ENCODE measurements around the gene HOXB8.

Gene HOXB8

DNA sequence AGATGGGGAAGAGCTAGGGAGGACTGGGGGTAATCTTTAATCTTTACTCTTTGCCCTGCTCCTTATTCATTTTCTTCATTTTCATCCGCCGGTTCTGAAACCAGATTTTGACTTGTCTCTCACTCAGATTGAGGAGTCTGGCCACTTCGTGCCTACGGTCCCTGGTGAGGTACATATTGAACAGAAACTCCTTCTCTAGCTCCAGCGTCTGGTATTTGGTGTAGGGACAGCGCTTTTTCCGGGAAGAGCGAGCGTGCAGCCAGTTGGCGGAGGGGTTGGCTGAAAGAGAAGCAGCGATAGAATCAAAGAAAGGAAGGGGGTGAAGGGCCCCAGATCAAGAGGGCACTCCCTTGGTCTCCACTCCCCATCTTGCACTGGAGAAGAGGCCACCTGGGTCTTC lies 7.8 kb upstream of the HOXB8 start:
- Mint-ChIP-seq H3K27ac (no peak overlapping the region), H3K27me3 (peaks cover 41% of the 10 kb centered on the region), H3K36me3 (no peaks in the 10 kb centered on the region), H3K4me3 (no peak overlapping the region), H3K4me1 (peaks cover 6% of the 10 kb centered on the region), H3K9me3 (no peaks in the 10 kb centered on the region)
- DNase-seq (ENCODE audit: low spot score in 2 of 2) = no peak
- ATAC-seq (ENCODE audit: low read depth) = no peak

DNA sequence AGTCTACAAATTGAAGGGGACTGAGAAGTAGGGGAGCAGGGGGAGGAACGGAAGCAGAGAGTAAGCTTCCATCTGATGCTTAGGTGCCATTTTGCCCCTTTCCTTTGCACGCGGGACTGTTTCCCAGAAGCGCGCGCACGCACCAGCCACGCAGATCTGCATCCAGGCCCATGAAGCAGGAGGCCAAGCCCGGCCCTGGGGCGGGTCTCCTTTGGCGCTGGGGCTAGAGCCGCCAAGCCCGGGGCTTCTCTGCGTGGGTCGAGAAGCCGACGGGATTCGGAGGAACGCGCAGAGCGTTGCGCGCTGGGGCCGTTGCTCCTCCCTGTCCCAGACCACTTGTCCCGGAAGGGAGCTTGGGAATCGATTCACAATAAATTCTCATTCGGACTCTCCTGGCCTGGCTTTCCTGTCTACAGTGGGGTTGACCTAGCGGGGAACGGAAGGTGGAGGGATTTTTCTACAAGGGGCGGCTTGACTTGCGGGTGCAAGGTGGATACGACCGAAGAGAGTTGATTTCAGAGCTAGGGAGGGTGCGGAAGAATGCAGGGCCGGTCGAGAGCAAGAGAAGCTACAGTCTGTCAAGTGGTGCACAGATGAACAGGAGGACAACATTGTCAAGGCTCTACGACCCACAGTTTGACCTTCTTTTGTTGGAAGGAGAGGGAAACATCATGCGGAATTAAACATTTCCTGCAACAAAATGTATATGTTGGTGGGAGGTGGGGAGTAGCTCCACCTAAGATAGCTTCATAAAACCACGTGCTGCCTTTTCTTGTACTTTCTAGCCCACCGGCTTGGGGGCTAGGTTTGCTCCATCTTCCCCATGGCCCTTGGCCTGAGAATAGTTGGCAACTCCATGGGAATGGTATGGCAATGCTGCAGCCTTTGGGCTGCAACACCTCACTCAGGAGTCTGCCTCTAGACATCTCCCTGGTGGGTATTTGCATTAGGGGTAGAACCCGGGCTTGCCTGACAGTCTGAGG lies 6.6 kb upstream of the HOXB8 start:
- no peak for ATAC-seq (ENCODE audit: low read depth)

DNA sequence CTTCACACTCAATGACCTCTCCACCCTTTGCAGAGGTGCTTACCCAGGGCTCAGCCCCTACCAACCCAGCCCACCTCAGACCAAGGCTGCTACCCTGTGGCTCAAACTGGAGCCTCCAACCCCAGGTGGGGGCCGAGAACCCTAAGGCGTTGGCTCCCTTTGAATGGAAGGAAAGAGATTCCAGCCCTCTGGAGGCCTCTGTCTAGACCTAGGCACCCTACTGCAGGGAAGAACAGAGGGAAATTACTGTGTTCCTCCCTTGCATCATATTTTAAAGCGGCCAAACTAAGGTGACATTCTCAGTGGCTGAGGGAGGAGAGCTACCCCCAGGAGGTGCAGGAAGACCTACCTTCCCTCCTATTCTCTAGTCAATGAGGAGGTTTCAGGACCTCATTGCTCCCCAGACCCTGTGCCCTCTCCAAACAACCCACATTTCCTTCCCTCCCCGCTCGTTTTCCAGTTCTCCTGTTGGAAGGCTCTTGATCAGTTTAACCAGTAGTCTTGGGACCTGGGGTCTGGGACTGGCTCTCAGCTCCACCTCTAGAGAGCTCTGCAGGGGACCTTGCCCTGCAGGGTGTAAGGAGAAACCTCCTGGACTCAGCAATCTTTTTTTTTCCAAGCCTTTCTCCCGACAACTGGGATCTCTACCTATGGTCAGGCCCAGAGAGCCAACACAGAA lies 5.5 kb upstream of the HOXB8 start:
- H3K4me1 Mint-ChIP-seq = peaks cover 7% of the 10 kb centered on the region
- H3K36me3 Mint-ChIP-seq = no peaks in the 10 kb centered on the region
- H3K9me3 Mint-ChIP-seq = no peaks in the 10 kb centered on the region
- ATAC-seq (ENCODE audit: low read depth) (no peak), DNase-seq (ENCODE audit: low spot score in 2 of 2) (no peak)
- H3K27ac Mint-ChIP-seq = no peak overlapping the region
- H3K27me3 Mint-ChIP-seq = peaks cover 41% of the 10 kb centered on the region
- no peak overlapping the region for H3K4me3 Mint-ChIP-seq

More for the DNA sequence above, 6.6 kb upstream of the HOXB8 start:
- Mint-ChIP-seq H3K27ac (no peak overlapping the region), H3K4me1 (peaks cover 8% of the 10 kb centered on the region), H3K9me3 (no peaks in the 10 kb centered on the region), H3K4me3 (no peak overlapping the region), H3K36me3 (no peaks in the 10 kb centered on the region), H3K27me3 (peaks cover 40% of the 10 kb centered on the region)
- DNase-seq (ENCODE audit: low spot score in 2 of 2) = no peak

DNA sequence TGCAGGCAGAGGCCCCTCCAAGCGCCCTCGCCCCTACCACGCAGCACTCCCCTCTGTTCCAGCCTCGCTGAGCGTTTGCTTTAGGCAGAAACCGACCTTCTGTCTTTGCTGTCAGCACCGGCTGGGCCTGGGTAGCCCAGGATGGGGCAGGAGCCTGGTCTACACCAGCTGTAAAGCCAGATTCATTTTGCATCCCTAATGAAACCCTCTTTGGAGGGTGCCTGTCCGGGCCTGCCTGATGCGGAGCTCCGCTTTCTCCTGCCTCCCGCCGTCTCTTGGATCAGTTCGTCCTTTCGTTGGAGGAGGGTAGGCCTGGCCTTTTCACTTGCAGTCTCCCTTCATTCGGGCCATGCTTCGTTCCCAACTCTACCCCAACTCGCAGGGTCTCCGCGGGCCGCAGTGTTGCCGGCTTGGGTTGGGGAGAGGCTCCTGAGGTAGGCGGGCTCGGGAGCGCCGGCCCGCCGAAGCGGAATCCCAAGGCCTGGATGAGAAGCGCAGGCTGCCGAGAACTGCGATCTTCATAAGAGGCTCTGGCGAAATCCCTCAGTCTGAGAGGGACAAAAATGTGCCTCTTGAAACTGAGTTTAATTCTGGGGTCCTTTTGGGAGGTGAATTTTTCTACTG lies 4.8 kb upstream of the HOXB8 start:
- Mint-ChIP-seq H3K9me3 (peaks cover 1% of the 10 kb centered on the region), H3K27ac (peak overlapping the region; percentile 45), H3K27me3 (peaks cover 44% of the 10 kb centered on the region), H3K36me3 (peaks cover 1% of the 10 kb centered on the region), H3K4me1 (peaks cover 7% of the 10 kb centered on the region), H3K4me3 (no peak overlapping the region)
- ATAC-seq (ENCODE audit: low read depth) (no peak), DNase-seq (ENCODE audit: low spot score in 2 of 2) (no peak)

DNA sequence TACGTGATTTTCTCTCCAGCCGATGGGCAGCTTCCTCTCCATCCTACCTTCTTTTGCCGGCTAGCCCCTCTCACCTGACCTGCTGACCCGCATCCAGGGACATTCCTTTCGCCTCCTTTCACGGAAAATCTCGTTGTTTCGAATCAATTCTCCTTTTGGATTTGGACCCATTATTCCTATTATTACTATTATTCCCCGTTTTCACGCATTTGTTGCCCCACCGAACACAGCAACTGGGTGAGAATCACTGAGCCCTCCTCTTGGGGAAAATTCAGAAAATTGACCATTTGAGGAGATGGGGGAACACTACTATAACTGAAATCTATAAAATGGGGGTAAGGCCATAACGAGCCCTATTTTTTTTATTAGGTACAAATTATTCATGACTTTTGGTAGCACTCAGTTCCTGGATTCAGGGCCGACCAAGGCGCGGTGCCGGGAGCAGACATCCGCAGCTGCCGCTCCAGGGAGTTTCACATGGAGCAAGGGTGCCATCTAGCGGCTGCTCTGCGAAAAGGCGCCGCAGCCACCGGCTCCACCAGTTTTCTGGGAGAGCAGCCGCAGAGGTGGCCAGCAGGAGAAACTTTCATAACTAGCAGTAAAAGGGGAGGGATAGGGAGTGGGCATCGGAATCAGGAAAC lies 3.3 kb upstream of the HOXB8 start:
- Mint-ChIP-seq H3K4me3 (no peak overlapping the region), H3K27ac (peak overlapping the region; percentile 40), H3K4me1 (peaks cover 11% of the 10 kb centered on the region), H3K36me3 (peaks cover 2% of the 10 kb centered on the region), H3K27me3 (peaks cover 44% of the 10 kb centered on the region), H3K9me3 (peaks cover 2% of the 10 kb centered on the region)
- peak; percentile 67 for ATAC-seq (ENCODE audit: low read depth)
- DNase-seq (ENCODE audit: low spot score in 2 of 2) = peak; percentile 86 to 92

DNA sequence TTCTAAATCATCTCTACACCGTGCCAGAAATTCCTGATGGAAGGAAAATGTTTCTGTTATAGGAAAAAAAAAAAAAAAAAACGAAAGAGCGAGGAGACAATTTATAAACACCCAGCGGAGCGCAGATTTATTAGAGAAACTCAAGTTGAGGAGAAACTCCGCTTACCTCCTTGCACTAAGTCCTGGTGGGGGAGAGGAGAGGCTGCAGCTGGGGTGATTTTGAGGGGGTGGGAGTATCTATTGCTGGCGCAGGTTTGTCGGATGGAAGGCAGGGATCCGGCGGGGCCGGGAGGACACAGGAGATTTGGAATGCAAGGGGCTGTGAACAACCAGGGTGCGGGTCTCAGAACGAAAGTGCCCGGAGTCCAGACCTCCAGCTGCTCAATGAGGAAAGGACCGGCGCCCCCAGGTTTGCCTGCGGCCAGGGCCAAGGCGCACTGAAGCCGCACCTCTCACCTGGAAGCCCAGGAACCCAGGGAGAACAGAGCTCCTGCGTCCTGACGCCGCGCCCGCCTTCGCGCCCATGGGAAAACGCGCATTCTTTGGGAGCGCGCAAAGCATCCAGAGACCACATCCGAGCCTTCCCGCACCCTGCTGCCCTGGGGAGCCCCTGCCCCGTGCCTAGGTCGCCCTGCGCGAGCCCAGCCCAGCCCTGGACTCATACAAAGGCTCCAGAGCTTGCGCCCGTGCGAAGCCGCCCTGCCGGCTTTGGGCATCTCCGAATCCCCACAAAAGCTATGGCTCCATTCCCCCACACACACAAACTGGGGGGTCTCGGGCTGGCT lies 2.6 kb upstream of the HOXB8 start:
- H3K4me1 Mint-ChIP-seq = peaks cover 15% of the 10 kb centered on the region
- H3K36me3 Mint-ChIP-seq = peaks cover 2% of the 10 kb centered on the region
- no peak overlapping the region for H3K27ac Mint-ChIP-seq
- peaks cover 2% of the 10 kb centered on the region for H3K9me3 Mint-ChIP-seq
- H3K4me3 Mint-ChIP-seq = no peak overlapping the region
- DNase-seq (ENCODE audit: low spot score in 2 of 2) (no peak), ATAC-seq (ENCODE audit: low read depth) (no peak)
- peaks cover 42% of the 10 kb centered on the region for H3K27me3 Mint-ChIP-seq

DNA sequence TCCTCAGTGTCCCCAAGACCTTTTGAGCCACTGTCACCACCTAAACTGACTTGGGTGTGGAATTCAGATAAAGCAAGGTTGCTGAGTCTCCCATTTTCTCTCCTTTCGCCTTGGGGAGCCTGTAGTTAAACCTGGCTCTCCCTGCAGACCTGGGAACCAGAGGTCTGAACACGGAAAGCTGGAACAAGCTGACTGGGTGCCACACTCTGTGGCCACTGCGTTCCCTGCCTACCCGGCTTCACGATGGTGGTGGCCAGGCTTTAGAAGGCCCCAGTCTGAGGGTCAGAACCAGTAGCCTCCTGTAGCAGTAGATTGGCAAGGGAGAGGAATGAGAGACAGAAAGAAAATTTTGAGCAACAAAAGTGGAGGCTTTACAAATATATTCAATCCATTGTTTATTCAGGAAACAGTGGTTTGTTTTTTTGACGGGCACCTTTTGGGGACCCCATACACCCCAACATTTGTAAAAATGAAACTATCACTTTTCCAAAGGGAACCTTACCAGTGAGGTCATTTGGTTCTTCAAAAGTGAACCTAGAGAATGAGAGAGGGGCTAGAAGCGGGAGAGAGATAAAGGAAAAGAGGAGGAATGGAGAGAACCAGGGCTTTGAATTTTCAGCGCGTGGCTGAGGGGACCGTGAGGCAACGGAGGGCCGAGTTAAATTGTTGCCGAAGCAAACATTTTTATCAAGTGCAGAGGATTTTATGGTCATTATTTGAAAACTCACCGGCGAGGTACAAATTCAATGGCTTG lies 1.8 kb upstream of the HOXB8 start:
- Mint-ChIP-seq H3K36me3 (peaks cover 2% of the 10 kb centered on the region), H3K9me3 (peaks cover 2% of the 10 kb centered on the region), H3K4me3 (no peak overlapping the region), H3K27me3 (peaks cover 39% of the 10 kb centered on the region), H3K4me1 (peaks cover 19% of the 10 kb centered on the region), H3K27ac (no peak overlapping the region)
- ATAC-seq (ENCODE audit: low read depth) (no peak), DNase-seq (ENCODE audit: low spot score in 2 of 2) (no peak)

DNA sequence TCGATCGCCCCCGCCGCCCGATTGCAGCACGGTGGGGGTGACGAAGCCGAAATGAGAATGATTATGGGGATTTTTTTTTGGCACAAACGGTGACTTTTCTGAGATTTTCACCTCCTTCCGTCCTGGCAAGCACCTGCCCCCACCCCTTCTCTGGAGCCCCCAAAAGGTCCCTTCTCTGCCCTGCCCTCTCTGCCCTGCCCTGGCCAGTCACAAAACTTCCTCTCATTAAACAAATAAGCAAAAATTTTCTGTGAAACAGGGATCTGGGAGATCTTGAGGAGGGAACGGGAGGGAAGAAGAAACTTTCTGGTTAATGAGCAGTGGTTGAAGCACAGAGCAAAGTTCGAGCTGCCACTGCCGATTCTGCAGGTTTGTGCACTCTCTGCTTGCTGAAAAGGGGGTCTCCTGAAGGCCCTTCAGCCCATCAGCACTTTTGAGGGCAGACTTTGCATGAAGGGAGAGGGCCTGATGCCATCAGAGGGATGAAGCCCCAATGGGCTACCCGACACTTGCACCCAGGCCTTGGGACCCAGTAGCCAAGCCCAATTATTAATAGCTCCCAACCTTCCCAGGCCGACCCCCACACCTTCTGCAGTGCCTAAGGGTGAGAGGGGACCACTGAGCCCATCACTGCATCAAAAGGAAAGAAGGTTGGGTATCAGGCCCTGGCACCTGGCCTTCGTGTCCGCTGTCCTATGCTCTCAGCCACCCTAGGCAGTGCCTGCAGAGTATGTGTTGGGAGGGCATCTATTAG lies 1.0 kb upstream of the HOXB8 start:
- peaks cover 40% of the 10 kb centered on the region for H3K27me3 Mint-ChIP-seq
- no peak for ATAC-seq (ENCODE audit: low read depth)
- no peak overlapping the region for H3K4me3 Mint-ChIP-seq
- DNase-seq (ENCODE audit: low spot score in 2 of 2) = no peak
- H3K36me3 Mint-ChIP-seq = peaks cover 2% of the 10 kb centered on the region
- H3K9me3 Mint-ChIP-seq = peaks cover 2% of the 10 kb centered on the region
- H3K27ac Mint-ChIP-seq = peak overlapping the region; percentile 92
- H3K4me1 Mint-ChIP-seq = peaks cover 25% of the 10 kb centered on the region

DNA sequence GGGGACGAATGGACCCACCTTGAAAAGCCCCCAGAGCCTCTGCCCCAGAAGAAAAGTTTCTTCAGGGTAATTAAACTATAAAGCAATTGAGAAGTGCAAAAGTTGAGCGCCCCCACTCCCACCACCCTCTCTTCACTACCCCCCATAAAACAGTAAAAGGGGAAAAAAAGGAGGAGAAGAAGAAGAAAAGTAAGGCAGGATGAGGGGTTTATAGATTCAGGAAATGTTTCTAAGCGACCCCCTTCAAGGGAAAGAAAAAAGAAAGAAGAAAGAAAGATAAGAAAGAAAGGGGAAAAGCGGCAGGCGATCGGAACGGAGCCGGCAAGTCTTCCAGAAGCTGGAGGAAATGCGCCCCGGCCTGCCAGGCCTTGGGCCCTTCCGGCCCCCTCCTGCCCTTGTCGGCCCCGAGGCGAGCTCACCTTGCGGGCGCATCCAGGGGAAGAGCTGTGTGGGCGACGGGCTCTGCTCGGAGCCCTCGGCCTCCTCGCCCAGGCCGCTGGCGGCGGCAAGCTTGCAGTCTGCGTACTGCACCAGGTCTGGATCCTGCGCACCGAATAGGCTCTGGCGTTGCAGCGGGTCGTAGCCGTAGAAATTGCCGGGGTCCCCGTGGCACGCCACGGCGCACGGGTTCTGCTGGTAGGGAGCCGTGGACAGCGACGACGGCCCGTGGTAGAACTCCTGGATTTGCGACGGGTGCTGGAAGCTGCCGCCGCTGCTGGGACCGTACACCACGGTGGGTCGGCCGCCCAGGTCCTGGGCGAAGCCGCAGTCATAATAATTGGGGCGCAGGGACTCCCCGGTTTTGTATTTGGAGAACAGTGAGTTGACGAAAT lies 1.0 kb downstream of the HOXB8 start:
- peaks cover 2% of the 10 kb centered on the region for H3K36me3 Mint-ChIP-seq
- H3K27ac Mint-ChIP-seq = peak overlapping the region; percentile 72
- DNase-seq (ENCODE audit: low spot score in 2 of 2) (no peak), ATAC-seq (ENCODE audit: low read depth) (no peak)
- peaks cover 25% of the 10 kb centered on the region for H3K4me1 Mint-ChIP-seq
- peak overlapping the region; percentile 38 for H3K4me3 Mint-ChIP-seq
- peaks cover 2% of the 10 kb centered on the region for H3K9me3 Mint-ChIP-seq
- peaks cover 37% of the 10 kb centered on the region for H3K27me3 Mint-ChIP-seq

DNA sequence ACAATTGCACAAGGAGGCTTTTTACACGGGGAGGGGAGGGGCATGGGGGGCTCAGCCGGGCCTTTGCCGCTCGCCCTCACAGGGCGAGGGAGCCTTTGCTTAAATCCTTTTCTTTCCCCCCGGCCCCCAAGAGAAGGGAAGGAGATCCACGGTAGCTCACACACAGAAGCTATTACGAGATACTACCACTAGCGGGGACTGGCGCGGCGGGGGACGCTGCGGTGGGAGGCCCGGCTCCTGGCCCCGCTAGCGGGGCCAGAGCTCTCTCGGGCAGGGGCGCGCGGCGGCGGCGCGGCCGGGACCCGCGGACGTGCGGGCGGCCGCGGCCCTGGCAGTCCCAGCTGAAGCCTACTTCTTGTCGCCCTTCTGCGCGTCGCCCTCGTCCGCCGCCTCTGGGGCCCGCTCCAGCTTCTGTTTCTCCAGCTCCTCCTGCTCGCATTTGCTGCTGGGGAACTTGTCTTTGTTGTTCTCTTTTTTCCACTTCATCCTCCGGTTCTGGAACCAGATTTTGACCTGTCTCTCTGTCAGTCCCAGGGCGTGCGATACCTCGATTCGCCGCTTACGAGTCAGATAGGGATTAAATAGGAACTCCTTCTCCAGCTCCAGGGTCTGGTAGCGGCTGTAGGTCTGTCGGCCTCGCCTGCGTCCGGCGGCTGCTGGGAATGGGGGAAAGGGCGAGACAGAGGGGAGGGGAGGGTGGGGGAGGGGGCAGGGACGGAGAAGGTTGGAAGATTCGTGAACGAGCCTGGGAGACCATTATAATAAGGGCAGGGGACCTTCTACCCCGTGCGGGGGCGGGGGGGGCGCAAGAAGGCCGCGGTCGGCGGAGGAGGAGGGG lies 2.0 kb downstream of the HOXB8 start:
- peak overlapping the region; percentile 87 for H3K27ac Mint-ChIP-seq
- no peak for DNase-seq (ENCODE audit: low spot score in 2 of 2)
- H3K4me3 Mint-ChIP-seq = peak overlapping the region; percentile 85
- H3K36me3 Mint-ChIP-seq = peaks cover 2% of the 10 kb centered on the region
- peak; percentile 49 for ATAC-seq (ENCODE audit: low read depth)
- peaks cover 2% of the 10 kb centered on the region for H3K9me3 Mint-ChIP-seq
- H3K27me3 Mint-ChIP-seq = peaks cover 31% of the 10 kb centered on the region
- H3K4me1 Mint-ChIP-seq = peaks cover 22% of the 10 kb centered on the region

DNA sequence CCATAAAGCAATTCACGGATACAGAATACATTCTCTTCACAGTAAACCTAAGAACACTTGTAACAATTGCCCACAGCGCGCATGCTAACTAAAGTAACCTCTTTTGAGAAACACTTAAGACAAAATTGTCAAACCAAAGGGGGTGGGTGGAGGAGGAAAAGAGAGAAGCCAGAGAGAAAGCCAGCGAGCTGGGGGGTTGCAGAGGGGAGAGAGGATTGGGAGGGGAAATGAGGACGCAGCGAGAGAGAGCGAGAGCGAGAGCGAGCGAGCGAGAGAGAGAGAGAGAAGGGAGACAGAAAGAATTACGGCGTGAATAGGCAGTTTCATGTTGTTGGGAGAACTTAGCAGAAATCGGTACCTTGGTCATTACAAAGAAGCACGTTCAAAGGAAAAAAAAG lies 2.6 kb downstream of the HOXB8 start:
- Mint-ChIP-seq H3K4me1 (peaks cover 22% of the 10 kb centered on the region), H3K36me3 (peaks cover 2% of the 10 kb centered on the region), H3K27ac (peak overlapping the region; percentile 87), H3K4me3 (peak overlapping the region; percentile 77), H3K27me3 (peaks cover 32% of the 10 kb centered on the region), H3K9me3 (peaks cover 2% of the 10 kb centered on the region)
- ATAC-seq (ENCODE audit: low read depth) (no peak), DNase-seq (ENCODE audit: low spot score in 2 of 2) (no peak)

Data from memory B cell (primary cell).